H7 (cell line): Measurements from ENCODE around the gene BNC2. TPM values are rescaled to one million over a fixed set of nuclear protein-coding genes. Genes with fewer than 3 reads are reported as not detected.

Experiments used
- DNase-seq: peaks from one replicate; pipeline ENCODE4 v3.0.0; 2012
- H3K27me3 ChIP-seq: 2 replicates; pipeline ENCODE4 v1.6.0; 2011; ENCODE audit warnings: mild to moderate bottlenecking, low read length; ENCODE audit not compliant: control insufficient read depth, insufficient read depth
- H3K36me3 ChIP-seq: replicated peaks from 2 replicates; pipeline ENCODE4 v1.5.1; 2011; ENCODE audit warnings: low read length; ENCODE audit not compliant: control insufficient read depth, insufficient read depth
- H3K4me3 ChIP-seq: 2 replicates; pipeline ENCODE4 v1.5.1; 2011; ENCODE audit warnings: low read depth, mild to moderate bottlenecking, control low read depth, low read length, moderate library complexity; ENCODE audit not compliant: insufficient read depth
- total RNA-seq: library from RNA; depleted of rRNA; stranded (reverse); fragments of >200 nt; shearing (Covaris generic); gene quantifications from 2 replicates; pipeline ENCODE4 v1.2.3, GENCODE V29; 2014

BNC2 gene
- total RNA-seq, 1 experiment from 2014 or later, result 7.9 TPM

GRCh38 chr9:16626577-16627130, 243.8 kb downstream of the BNC2 start:
- peak; percentile 7 for DNase-seq
- Histone ChIP-seq H3K27me3 (no peaks in the 10 kb centered on the region), H3K4me3 (no peak overlapping the region), H3K36me3 (no peaks in the 10 kb centered on the region)

- Histone ChIP-seq H3K36me3 (no peaks in the 10 kb centered on the region), H3K4me3 (no peak overlapping the region), H3K27me3 (no peaks in the 10 kb centered on the region)
- no peak for DNase-seq
Observed at GRCh38 chr9:16625811-16626210, 244.7 kb downstream of the BNC2 start.

- no peaks in the 10 kb centered on the region for H3K27me3 ChIP-seq
- no peaks in the 10 kb centered on the region for H3K36me3 ChIP-seq
- DNase-seq, result no peak
- no peak overlapping the region for H3K4me3 ChIP-seq
Observed at GRCh38 chr9:16625161-16625631, 245.3 kb downstream of the BNC2 start.

DNA sequence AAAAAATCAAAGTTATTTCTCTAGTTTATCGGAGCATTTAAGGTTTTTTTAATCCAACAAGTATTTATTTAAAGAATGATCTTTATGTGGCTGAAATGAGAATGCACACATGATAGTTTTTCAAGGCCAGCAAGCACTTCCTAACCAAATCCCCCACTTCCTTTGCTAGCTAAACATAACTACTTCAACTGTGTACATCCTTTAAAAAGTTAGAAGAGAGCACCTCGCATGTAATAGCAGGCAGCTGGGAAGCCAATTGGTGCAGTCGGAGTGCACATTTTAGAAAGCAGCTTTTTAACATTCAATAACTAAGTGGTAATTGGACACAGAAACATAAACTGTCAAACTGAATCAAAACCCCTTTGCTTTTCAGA, 245.7 kb downstream of the BNC2 start:
- Histone ChIP-seq H3K36me3 (no peaks in the 10 kb centered on the region), H3K4me3 (no peak overlapping the region), H3K27me3 (no peaks in the 10 kb centered on the region)
- DNase-seq, result no peak

GRCh38 chr9:16623989-16624743, 246.3 kb downstream of the BNC2 start:
- no peaks in the 10 kb centered on the region for H3K27me3 ChIP-seq
- no peak overlapping the region for H3K4me3 ChIP-seq
- DNase-seq, result no peak
- no peaks in the 10 kb centered on the region for H3K36me3 ChIP-seq

DNA sequence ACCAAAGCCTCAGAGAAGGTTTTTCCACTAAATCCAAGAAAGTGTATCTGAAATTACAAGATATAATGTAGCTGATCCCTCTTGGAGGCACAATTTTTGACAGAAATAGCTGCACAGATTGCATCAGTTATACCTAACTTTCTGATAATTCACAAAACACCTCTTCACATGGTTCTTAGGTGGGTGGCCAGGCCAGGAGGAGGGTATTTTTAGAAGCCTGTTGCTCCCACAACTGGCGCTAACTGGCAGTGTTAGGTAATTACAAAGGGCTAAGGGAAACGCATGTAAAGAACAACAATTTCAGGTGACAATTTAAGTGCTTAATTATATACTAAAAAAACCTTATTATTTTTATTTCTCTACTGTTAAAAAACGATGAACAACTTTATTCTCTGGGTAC, 247.9 kb downstream of the BNC2 start:
- Histone ChIP-seq H3K4me3 (no peak overlapping the region), H3K36me3 (no peaks in the 10 kb centered on the region), H3K27me3 (no peaks in the 10 kb centered on the region)
- no peak for DNase-seq

DNA sequence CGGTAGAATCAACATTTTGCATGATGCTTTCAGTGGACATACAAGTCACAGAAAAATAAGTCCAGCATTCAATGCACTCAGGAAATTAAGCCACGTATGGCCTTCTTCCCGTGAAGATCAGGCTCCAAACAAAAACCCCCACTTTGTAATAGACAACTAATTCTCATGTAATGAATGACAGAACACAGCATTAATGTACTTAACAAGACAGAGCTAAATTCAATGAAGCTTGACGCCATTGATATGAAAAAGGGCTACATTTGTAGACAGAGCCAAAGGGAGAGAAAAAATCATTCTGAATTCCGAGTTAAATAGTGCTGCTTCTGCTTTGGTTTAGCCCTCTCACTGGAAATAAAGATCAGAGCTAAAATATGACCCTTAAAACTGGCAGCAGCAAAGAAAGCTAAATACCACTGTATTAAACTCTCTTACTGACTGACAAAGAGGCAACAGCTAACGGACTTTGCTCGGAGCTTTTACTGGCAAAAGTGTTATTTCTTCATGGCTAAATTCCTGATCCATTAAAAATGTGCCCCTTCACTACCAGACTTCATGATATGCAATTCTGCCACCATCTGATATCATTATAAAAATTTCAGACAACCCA, 250.5 kb downstream of the BNC2 start:
- H3K36me3 ChIP-seq, result no peaks in the 10 kb centered on the region
- H3K27me3 ChIP-seq, result no peaks in the 10 kb centered on the region
- no peak overlapping the region for H3K4me3 ChIP-seq
- no peak for DNase-seq

DNA sequence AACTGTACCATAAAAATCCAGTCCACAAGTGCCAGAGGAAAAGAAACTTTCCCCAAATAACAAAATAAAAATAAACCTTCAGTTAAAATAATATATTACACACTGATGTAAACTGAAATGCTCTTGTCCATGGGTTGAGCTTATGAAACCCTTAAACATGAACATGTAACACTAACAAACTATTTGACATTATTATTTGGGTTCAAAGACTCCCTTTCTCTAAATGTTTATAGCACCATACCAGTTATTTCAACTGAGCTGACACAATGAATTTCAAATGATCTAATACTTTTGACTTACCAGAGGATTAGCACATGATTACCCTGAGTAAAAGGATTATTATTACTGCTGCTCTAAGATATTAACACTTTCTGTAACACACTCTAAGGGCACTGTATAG, 251.1 kb downstream of the BNC2 start:
- no peak for DNase-seq
- H3K4me3 ChIP-seq, result no peak overlapping the region
- no peaks in the 10 kb centered on the region for H3K36me3 ChIP-seq
- H3K27me3 ChIP-seq, result no peaks in the 10 kb centered on the region

GRCh38 chr9:16618524-16618923, 251.9 kb downstream of the BNC2 start:
- H3K27me3 ChIP-seq, result no peaks in the 10 kb centered on the region
- H3K4me3 ChIP-seq, result no peak overlapping the region
- no peaks in the 10 kb centered on the region for H3K36me3 ChIP-seq
- no peak for DNase-seq

- H3K27me3 ChIP-seq, result no peaks in the 10 kb centered on the region
- no peak overlapping the region for H3K4me3 ChIP-seq
- no peak for DNase-seq
- H3K36me3 ChIP-seq, result no peaks in the 10 kb centered on the region
Observed at GRCh38 chr9:16616686-16617085, 253.8 kb downstream of the BNC2 start.

DNA sequence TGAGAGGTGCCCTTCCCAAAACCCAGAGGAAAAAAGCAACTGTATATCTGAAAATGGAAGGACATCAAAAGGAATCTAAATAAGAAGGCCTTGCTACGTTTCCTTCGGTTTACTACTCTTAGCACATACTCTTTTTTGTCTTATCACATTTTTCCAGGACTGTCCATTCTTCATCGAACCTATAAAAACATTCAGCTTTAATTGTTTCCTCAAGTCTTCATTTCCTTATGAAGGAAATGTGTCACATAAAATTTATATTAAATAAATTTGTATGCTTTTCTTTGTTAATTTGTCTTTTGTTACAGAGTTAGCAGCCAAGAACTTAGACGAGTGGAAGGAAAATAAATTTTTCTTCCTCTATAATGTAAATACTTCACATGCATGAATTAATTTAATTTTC, 255.0 kb downstream of the BNC2 start:
- no peaks in the 10 kb centered on the region for H3K36me3 ChIP-seq
- H3K27me3 ChIP-seq, result no peaks in the 10 kb centered on the region
- DNase-seq, result no peak
- H3K4me3 ChIP-seq, result no peak overlapping the region

- H3K36me3 ChIP-seq, result no peaks in the 10 kb centered on the region
- H3K27me3 ChIP-seq, result no peaks in the 10 kb centered on the region
- DNase-seq, result no peak
- no peak overlapping the region for H3K4me3 ChIP-seq
Observed at GRCh38 chr9:16613605-16614004, 256.9 kb downstream of the BNC2 start.

DNA sequence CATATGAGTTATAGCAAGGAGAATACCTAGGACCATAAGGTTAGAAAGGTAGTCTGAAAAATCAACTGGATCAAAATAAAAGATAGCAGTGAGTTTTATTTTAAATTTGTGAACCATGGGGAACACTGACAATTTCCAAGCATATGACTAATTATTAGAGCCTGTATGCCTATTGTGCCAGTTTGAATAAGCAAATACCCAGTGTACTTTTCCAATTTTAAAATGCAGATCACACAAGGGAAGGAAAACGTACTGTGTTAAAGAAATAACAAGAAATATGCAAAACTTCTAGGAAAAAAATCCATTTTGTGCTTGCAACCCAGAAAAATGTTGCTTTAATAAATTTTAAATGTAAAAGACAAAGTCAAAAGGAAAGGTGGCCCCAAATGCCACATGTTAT, 257.4 kb downstream of the BNC2 start:
- Histone ChIP-seq H3K27me3 (no peaks in the 10 kb centered on the region), H3K4me3 (no peak overlapping the region), H3K36me3 (no peaks in the 10 kb centered on the region)
- no peak for DNase-seq

DNA sequence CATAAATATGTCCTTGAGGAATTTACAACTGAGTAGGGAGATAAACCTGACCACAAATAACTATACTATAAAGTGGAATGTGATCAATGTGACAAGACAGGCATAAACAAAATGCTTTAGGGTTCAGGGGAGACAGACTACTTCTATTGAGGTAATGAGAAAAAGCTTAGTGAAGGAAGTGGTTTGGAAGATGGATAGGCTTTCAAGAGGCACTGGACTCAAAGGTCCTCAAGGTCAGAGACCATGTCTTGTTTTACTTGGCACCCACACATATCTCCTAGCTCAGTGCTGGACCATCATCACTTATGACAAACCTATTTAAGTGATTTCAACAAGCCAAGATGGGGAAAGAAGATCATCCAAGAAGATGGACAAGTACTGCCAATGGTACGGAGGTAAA, 257.8 kb downstream of the BNC2 start:
- Histone ChIP-seq H3K27me3 (no peaks in the 10 kb centered on the region), H3K36me3 (no peaks in the 10 kb centered on the region), H3K4me3 (no peak overlapping the region)
- DNase-seq, result no peak

DNA sequence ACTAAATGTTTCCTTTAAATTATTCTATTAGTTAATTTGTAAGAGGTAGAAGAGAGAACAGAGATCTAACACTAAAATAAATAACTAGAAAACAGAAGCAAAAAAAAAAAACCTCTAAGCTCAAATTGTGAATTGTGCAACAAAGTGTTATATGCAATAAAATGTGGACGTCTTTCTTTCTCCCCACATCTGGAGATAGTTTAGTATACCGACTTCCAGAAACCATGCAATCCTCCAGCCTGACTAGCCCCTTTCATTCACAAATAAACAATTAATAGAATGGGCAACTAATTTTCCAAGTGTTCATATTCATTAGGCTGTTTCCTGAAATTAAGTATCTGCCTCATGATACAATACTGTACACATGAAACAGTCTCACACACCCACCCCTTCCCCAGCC, 258.5 kb downstream of the BNC2 start:
- DNase-seq, result no peak
- Histone ChIP-seq H3K36me3 (no peaks in the 10 kb centered on the region), H3K27me3 (no peaks in the 10 kb centered on the region), H3K4me3 (no peak overlapping the region)
